ENCODE data around the gene FAM53A. TPM values are rescaled to one million over a fixed set of nuclear protein-coding genes. Genes with fewer than 3 reads are reported as not detected.

Gene FAM53A
- total RNA-seq, 1 donor from 2014 or later, result 4.3 TPM

- Mint-ChIP-seq H3K4me1 (no peaks in the 10 kb centered on the region), H3K27me3 (ENCODE audit: low read depth) (no peaks in the 10 kb centered on the region), H3K4me3 (no peak overlapping the region), H3K27ac (ENCODE audit: unreplicated experiment) (no peak overlapping the region), H3K9me3 (no peaks in the 10 kb centered on the region), H3K36me3 (ENCODE audit: low read depth) (no peaks in the 10 kb centered on the region)
- DNase-seq (ENCODE audit: low read depth, low spot score), result no peak
- TF ChIP-seq CTCF (conservative IDR thresholded peaks at IDR 0.05), result no peak
Observed at GRCh38 chr4:1622956-1623355, 61.2 kb downstream of the FAM53A start.

GRCh38 chr4:1622238-1622637 is 61.9 kb downstream of the FAM53A start:
- DNase-seq (ENCODE audit: low read depth, low spot score), result no peak
- TF ChIP-seq CTCF (conservative IDR thresholded peaks at IDR 0.05), result no peak
- Mint-ChIP-seq H3K4me1 (no peaks in the 10 kb centered on the region), H3K4me3 (no peak overlapping the region), H3K27me3 (ENCODE audit: low read depth) (no peaks in the 10 kb centered on the region), H3K36me3 (ENCODE audit: low read depth) (no peaks in the 10 kb centered on the region), H3K9me3 (no peaks in the 10 kb centered on the region), H3K27ac (ENCODE audit: unreplicated experiment) (no peak overlapping the region)

GRCh38 chr4:1621526-1621925 is 62.6 kb downstream of the FAM53A start:
- no peak overlapping the region for H3K27ac Mint-ChIP-seq (ENCODE audit: unreplicated experiment)
- no peaks in the 10 kb centered on the region for H3K9me3 Mint-ChIP-seq
- no peaks in the 10 kb centered on the region for H3K4me1 Mint-ChIP-seq
- no peaks in the 10 kb centered on the region for H3K27me3 Mint-ChIP-seq (ENCODE audit: low read depth)
- no peak for TF ChIP-seq CTCF (conservative IDR thresholded peaks at IDR 0.05)
- no peak overlapping the region for H3K4me3 Mint-ChIP-seq
- DNase-seq (ENCODE audit: low read depth, low spot score), result no peak
- H3K36me3 Mint-ChIP-seq (ENCODE audit: low read depth), result no peaks in the 10 kb centered on the region

GRCh38 chr4:1619151-1619672 is 64.9 kb downstream of the FAM53A start:
- no peak for DNase-seq (ENCODE audit: low read depth, low spot score)
- no peaks in the 10 kb centered on the region for H3K9me3 Mint-ChIP-seq
- peaks cover 3% of the 10 kb centered on the region for H3K4me1 Mint-ChIP-seq
- no peak overlapping the region for H3K27ac Mint-ChIP-seq (ENCODE audit: unreplicated experiment)
- H3K27me3 Mint-ChIP-seq (ENCODE audit: low read depth), result no peaks in the 10 kb centered on the region
- H3K36me3 Mint-ChIP-seq (ENCODE audit: low read depth), result no peaks in the 10 kb centered on the region
- no peak overlapping the region for H3K4me3 Mint-ChIP-seq
- no peak for TF ChIP-seq CTCF (conservative IDR thresholded peaks at IDR 0.05)

GRCh38 chr4:1618438-1618837 is 65.7 kb downstream of the FAM53A start:
- no peak for TF ChIP-seq CTCF (conservative IDR thresholded peaks at IDR 0.05)
- DNase-seq (ENCODE audit: low read depth, low spot score), result no peak
- no peaks in the 10 kb centered on the region for H3K9me3 Mint-ChIP-seq
- H3K36me3 Mint-ChIP-seq (ENCODE audit: low read depth), result no peaks in the 10 kb centered on the region
- peaks cover 3% of the 10 kb centered on the region for H3K4me1 Mint-ChIP-seq
- H3K4me3 Mint-ChIP-seq, result no peak overlapping the region
- no peak overlapping the region for H3K27ac Mint-ChIP-seq (ENCODE audit: unreplicated experiment)
- H3K27me3 Mint-ChIP-seq (ENCODE audit: low read depth), result no peaks in the 10 kb centered on the region

- Mint-ChIP-seq H3K4me1 (peaks cover 3% of the 10 kb centered on the region), H3K27me3 (ENCODE audit: low read depth) (no peaks in the 10 kb centered on the region)
- DNase-seq (ENCODE audit: low read depth, low spot score), result no peak
Observed at GRCh38 chr4:1616557-1616930, 67.6 kb downstream of the FAM53A start.

More at GRCh38 chr4:1616557-1616930, 67.6 kb downstream of the FAM53A start:
- H3K27ac Mint-ChIP-seq (ENCODE audit: unreplicated experiment), result no peak overlapping the region
- TF ChIP-seq CTCF (conservative IDR thresholded peaks at IDR 0.05), result no peak
- H3K36me3 Mint-ChIP-seq (ENCODE audit: low read depth), result no peaks in the 10 kb centered on the region
- H3K4me3 Mint-ChIP-seq, result no peak overlapping the region
- no peaks in the 10 kb centered on the region for H3K9me3 Mint-ChIP-seq

Measured in neural crest cell (in vitro differentiated cells).